NCI-H1694 (cell line): ENCODE measurements around the gene IL6ST.

Source experiments
- DNase-seq: peaks from one replicate; lab custom pipeline; 2025; lab: John Stamatoyannopoulos, UW

Gene IL6ST

GRCh38 chr5:55919625-55920024 lies 75.1 kb downstream of the IL6ST start:
- no peak for DNase-seq

GRCh38 chr5:55918087-55919035 lies 76.4 kb downstream of the IL6ST start:
- no peak for DNase-seq

DNA sequence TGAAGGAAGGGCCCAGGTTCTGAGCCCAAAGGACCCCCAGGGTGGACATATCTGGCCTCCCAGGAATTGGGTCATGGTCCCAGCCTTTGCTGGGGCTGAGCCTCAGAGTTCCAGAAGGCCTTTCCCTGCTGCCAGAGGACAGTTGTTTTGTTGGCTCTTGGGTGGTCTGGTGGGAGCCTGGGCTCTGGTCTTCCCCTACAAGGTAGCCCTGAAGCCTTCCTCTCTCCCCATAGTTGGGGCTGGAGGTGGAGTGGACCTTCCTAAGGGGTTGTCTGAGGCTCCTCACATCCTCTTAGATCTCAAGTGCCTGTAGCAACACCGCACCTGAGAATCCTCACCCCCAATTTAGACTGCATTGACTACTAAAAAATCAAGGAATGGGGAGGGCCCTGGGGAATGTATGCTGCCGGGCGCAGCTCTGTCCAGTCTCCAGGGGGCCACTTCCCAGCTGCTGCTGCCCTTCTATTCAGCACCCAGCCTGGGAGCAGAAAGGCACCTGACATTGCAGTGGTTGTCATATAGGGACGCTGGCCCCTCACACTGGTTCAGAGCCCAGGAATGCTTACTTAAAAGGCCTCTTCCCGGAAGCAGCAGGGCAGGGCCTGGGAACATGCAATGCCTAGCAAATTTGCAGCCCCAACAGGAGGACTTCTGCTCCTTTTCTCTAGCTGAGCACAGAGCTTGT lies 77.2 kb downstream of the IL6ST start:
- no peak for DNase-seq

DNA sequence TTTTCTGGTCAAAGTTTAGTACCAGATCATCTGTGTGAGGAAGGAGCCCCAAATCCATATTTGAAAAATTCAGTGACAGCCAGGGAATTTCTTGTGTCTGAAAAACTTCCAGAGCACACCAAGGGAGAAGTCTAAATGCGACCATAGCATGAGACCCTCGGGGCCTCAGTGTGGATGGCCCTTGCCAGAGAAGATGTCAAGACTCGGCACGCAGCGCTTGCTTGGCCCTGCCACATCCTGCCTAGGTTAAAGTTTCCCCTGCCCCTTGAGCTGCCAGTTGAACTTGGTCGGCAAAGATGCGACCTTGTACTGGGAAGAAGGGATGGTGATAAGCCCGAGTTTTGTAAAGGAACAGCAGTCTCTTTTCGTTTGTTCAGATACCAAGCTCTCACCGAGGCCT lies 77.8 kb downstream of the IL6ST start:
- no peak for DNase-seq

DNA sequence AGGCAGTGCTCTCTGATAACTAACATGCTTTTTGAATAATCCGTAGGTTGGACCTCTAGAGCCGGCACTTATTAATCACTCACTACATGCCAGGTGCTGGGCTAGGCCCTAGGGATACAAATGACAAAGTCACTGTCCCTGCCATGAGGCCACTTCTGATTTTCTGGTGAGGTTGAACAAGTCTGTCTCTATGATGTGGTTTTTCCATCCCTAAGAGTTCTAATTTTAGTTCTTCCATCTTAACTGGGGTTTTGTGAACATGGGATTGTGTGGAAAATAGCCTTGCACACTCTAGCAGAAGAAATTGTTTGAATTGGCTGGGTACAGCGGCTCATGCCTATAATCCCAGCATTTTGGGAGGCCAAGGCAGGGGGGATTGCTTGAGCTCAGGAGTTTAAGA lies 79.0 kb downstream of the IL6ST start:
- no peak for DNase-seq

DNA sequence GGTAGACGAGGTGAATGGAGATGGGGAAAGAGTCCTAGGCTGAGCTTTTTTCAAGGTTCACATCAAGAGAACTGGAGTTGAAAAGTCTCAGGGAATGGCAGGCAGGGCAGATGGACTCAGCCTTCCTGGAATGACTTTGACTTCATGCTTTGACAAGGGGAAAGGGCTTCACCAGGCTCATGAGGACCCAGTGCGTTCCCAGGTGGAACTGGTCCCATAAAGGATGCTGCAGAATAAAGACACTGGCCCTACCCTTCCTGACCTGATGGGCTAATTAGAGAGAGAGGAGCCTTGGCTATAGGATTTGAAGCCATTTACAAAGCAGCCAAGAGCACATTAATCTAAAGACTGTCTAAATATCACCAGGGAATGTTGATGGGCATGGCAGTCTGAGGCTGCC lies 79.8 kb downstream of the IL6ST start:
- DNase-seq = no peak

DNA sequence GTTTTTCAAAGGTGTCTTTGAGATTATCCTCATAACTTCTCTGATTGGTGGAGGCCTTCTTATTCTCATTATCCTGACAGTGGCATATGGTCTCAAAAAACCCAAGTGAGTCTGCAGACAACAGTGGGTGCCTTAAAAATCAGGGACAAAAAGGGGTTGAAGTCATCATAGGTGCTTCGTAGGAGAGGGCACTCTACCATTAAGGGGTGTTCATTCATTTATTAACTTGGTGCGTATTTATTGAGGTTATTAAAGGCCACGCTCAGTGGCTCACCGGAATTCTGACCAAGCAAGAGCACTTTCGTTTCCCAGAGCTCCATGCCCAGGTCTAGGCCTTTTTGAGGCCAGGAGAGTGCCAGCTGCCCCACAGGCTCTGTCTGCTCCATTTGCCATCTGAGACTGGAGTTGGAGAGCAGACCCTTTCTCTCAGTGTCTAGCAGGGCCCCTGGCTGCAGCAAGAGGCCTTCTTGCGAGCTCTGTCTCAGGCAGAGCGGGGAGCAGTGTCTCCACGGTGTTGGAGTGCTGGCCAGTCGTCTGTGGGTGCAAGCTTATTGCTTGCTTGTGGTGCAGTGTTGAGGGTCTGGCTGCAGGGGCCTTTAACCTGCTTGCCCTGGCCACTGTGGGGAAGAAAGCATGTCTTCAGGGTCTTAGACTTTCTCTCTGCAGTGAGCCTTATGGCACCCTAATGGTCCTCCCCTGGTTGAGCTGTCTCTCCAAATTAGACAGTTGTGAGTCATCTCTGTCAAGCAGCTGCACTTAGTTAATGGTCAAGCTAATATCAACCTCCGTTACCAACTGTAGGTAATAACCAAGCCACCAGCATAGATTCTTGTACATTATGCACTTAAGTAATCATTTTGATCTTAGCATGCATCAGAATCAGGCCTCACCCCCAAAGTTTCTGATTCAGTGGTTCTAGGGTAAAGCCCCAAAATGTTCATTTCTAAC lies 81.0 kb downstream of the IL6ST start:
- DNase-seq = no peak

GRCh38 chr5:55911784-55912653 lies 82.7 kb downstream of the IL6ST start:
- DNase-seq = no peak

DNA sequence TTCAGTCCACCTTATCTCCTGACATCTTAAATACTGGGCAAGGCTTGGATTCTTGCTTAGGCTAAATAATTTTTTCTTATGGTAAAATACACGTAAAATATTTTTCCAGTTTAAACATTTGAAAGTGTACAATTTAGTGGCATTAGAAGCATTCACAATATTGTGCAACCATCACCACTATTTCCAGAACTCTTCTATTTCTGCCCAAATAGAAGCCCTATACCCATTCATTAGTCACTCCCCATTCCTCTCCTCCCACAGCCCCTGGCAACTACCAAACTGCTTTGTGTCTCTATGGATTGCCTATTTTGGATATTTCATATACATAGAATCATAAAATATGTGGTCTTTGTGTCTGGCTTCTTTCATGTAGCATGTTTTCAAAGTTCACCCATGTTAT lies 86.0 kb downstream of the IL6ST start:
- no peak for DNase-seq

- DNase-seq = no peak
Measured at GRCh38 chr5:55907927-55908326, 86.8 kb downstream of the IL6ST start.

- no peak for DNase-seq
Measured at GRCh38 chr5:55905251-55905650, 89.5 kb downstream of the IL6ST start.

- no peak for DNase-seq
Measured at GRCh38 chr5:55904152-55904551, 90.6 kb downstream of the IL6ST start.

- no peak for DNase-seq
Measured at GRCh38 chr5:55903121-55903701, 91.6 kb downstream of the IL6ST start.

- no peak for DNase-seq
Measured at GRCh38 chr5:55902696-55903095, 92.1 kb downstream of the IL6ST start.

- DNase-seq = no peak
Measured at GRCh38 chr5:55900776-55901175, 94.0 kb downstream of the IL6ST start.

DNA sequence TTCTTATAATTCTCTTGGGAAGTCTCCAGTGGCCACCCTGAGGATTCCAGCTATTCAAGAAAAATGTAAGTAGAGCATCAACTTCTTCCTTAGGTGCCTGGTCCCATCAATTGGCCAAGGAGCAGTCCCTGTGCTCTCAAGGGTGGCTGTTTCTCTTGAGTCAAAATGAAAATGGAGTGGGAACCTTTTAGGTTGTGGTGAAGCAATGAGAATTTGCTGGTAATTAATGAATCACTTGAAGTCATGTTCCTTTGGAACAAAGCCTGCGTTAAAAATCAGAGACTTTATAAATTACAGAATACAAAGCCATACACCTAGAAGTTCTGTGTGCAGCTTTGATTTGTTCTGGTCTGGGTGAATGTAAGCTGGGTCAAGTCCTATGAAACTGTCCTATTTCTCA lies 94.7 kb downstream of the IL6ST start:
- no peak for DNase-seq

DNA sequence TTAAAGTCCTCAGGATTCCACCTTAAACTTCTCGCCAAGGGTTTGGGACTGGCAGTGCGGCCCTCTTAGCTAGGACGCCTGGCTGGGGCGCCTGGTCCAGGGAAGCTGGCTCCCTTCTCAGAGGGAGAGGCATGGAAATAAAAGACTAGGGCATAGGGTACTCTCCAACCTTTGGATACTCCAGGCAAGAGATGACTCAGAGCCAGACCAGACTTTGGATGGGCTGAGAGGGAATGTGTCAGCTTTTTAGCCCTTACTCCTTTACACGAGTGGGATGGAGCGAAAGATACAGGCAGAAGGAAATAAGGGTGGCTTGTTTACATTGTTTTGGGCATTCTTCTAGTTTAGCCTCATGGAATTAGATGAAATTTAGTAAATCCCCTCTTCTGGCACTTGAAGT lies 95.4 kb downstream of the IL6ST start:
- no peak for DNase-seq

- no peak for DNase-seq
Measured at GRCh38 chr5:55897905-55898304, 96.9 kb downstream of the IL6ST start.

GRCh38 chr5:55897206-55897894 lies 97.4 kb downstream of the IL6ST start:
- DNase-seq = no peak

DNA sequence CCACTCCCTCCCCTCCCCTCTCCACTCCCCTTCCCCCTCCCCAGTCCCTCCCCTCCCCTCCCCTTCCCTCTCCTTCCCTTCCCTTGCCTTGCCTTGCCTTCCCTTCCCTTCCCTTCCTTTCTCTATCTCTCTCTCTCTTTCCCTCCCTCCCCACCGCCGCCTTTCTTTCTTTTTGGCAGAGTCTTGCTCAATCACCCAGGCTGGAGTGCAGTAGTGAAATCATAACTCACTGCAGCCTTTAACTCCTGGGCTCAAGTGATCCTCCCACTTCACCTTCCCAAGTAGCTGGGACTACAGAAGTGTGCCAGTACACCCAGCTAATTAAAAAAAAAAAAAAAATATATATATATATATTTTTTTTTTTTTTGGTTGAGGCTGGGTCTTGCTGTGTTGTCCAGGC lies 98.1 kb downstream of the IL6ST start:
- DNase-seq = no peak
